Upper lobe of right lung (tissue), 1 donor: ENCODE results near the gene PPP4R3B. TPM values are rescaled to one million over a fixed set of nuclear protein-coding genes. Genes with fewer than 3 reads are reported as not detected.

Experiments
- ATAC-seq: fragments of 200-7000 bp; cut with Tn5 transposase; one replicate; pipeline ENCODE4 v1.9.1; 2020; ENCODE audit warnings: mild to moderate bottlenecking, moderate library complexity
- DNase-seq: peaks from one replicate; pipeline ENCODE4 v3.0.0-alpha.2; 2020
- H3K27ac ChIP-seq: fragments of 200-600 bp; one replicate; pipeline ENCODE4 v1.8.0; 2022
- H3K27me3 ChIP-seq: fragments of 200-600 bp; one replicate; pipeline ENCODE4 v1.8.0; 2022; ENCODE audit warnings: mild to moderate bottlenecking
- H3K36me3 ChIP-seq: fragments of 200-600 bp; one replicate; pipeline ENCODE4 v1.8.0; 2022
- H3K4me1 ChIP-seq: fragments of 200-600 bp; one replicate; pipeline ENCODE4 v1.8.0; 2022
- H3K4me3 ChIP-seq: fragments of 200-600 bp; one replicate; pipeline ENCODE4 v1.8.0; 2022; ENCODE audit warnings: mild to moderate bottlenecking
- H3K9me3 ChIP-seq: fragments of 200-600 bp; one replicate; pipeline ENCODE4 v1.8.0; 2022
- intact Hi-C: fragments of 100-400 bp; cut with DNase I; formaldehyde crosslinking; loops from one replicate; pipeline ENCODE4 v1.11.0; 2022
- total RNA-seq: library from RNA; stranded (reverse); fragmentation: NEBNext Ultra II Directional; extraction: Animal tissue kit (Norgen Biotek cat#: 25700); gene quantifications from one replicate; pipeline ENCODE4 v1.2.1, GENCODE V29; 2021
- TF ChIP-seq, protein P1 (sequence below): fragments of 200-600 bp; IDR thresholded peaks from one replicate; pipeline ENCODE4 v1.8.0; 2022; ENCODE audit warnings: antibody characterized with exemption
- donor health status: DM: no; HTN: yes; CAD: no; lungs with severe emphysema.

Gene PPP4R3B
- total RNA-seq, 1 donor from 2014 or later = 65.5 TPM

DNA sequence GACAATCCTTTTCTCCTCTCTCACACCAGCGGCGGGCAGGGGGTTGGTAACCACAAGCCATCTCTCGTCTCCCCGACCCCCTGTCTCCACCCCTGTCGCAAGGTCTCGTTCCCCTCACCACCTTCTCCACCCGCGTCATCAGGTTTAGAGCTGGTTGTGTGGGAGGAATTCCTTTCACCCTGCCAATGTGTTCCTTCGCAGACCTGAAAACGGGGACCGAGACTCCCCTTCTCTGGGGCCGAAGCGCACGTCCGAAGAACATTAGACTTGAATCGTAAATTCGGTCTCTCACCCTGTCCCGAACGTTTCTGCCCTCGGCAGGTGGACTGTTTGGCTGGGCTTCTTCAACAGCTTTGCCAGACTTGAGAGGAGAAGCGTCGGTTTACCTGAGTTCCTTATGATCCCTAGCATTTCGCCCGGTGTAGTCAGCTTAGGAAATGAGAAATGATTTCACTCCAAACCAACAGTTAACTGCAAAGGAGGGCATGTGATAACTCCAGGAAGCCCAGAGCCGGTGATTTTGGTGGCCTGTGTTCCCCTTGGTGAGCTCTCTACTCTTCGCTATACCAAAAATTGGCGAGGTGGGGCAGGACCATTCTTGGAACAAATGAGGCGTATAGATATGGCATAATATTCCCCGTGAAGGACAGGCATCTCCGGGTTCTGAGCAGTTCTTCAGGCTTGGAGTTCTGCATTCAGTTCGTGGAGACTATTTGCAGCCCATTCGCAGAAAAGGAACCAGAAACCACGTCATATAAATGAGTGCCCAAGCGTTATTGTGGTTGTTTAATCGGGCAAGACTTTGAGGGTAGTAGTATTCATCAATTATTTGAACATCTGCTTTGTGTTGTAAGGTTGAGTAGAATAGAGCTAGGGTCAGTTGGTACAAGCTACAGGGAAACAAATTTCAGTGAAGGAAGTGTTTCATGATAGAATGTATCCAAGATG lies 97.2 kb downstream of the PPP4R3B start:
- Histone ChIP-seq H3K4me1 (peaks cover 6% of the 10 kb centered on the region), H3K36me3 (peaks cover 20% of the 10 kb centered on the region), H3K4me3 (peak overlapping the region; percentile 70), H3K9me3 (no peaks in the 10 kb centered on the region), H3K27ac (peak overlapping the region; percentile 94), H3K27me3 (no peaks in the 10 kb centered on the region)
- TF ChIP-seq, protein P1, sequence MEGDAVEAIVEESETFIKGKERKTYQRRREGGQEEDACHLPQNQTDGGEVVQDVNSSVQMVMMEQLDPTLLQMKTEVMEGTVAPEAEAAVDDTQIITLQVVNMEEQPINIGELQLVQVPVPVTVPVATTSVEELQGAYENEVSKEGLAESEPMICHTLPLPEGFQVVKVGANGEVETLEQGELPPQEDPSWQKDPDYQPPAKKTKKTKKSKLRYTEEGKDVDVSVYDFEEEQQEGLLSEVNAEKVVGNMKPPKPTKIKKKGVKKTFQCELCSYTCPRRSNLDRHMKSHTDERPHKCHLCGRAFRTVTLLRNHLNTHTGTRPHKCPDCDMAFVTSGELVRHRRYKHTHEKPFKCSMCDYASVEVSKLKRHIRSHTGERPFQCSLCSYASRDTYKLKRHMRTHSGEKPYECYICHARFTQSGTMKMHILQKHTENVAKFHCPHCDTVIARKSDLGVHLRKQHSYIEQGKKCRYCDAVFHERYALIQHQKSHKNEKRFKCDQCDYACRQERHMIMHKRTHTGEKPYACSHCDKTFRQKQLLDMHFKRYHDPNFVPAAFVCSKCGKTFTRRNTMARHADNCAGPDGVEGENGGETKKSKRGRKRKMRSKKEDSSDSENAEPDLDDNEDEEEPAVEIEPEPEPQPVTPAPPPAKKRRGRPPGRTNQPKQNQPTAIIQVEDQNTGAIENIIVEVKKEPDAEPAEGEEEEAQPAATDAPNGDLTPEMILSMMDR = no peak
- intact Hi-C loops = no loop called here
- DNase-seq (peak; percentile 65), ATAC-seq (peak; percentile 13)

DNA sequence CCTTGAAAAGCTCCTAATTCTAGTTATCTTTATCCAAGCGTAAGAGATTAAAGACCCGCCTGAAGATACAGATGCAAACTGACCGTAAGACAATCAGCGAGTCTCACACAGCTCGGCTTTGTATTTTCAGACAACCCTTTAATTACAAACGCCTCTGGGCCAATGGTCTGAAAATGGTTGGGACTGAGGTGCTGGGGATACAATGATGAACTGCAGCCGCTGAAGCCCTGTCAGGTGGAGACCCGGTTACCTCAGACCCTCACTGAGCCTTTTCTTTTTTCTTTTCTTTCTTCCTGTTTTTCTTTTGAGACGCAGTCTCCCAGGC lies 98.6 kb downstream of the PPP4R3B start:
- no peak for ATAC-seq
- peaks cover 6% of the 10 kb centered on the region for H3K36me3 ChIP-seq
- TF ChIP-seq, protein P1 = no peak
- intact Hi-C loops = no loop called here
- peak overlapping the region; percentile 94 for H3K27ac ChIP-seq
- no peaks in the 10 kb centered on the region for H3K27me3 ChIP-seq
- H3K4me3 ChIP-seq = peak overlapping the region; percentile 70
- peaks cover 6% of the 10 kb centered on the region for H3K4me1 ChIP-seq
- no peaks in the 10 kb centered on the region for H3K9me3 ChIP-seq
- DNase-seq = no peak

DNA sequence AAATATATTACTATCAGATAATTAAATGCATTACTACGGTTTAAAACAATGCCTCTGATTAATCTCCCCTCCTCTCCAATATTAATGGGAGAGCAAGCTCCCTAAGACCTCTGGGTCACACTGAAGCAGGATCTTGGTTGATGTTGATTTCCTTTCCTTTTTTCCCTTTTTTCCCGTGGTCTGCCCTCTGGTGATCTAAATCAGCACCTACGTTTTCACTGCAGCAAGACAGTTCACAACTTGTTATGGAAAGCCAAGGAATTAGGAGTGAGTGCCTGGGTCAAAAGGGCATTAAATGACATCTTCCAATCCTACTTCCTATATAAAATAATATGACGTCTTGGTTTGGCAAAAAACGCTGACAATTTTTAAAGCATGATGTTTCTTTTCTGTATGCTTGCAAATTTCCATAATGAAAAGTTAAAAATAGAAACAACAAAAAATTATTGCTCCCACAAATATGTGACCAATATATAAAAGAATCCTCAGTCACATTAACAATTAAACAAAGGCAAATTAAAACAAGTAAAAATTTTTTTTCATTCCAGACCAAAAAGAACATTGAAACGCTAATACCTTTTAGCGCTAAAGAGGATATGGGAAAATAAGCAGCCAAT lies 105.8 kb downstream of the PPP4R3B start:
- Histone ChIP-seq H3K9me3 (no peaks in the 10 kb centered on the region), H3K4me1 (no peaks in the 10 kb centered on the region), H3K36me3 (no peaks in the 10 kb centered on the region), H3K27me3 (no peaks in the 10 kb centered on the region), H3K4me3 (no peak overlapping the region), H3K27ac (no peak overlapping the region)
- DNase-seq (no peak), ATAC-seq (peak; percentile 39)
- intact Hi-C loops = no loop called here
- TF ChIP-seq, protein P1 = peak; percentile 29

DNA sequence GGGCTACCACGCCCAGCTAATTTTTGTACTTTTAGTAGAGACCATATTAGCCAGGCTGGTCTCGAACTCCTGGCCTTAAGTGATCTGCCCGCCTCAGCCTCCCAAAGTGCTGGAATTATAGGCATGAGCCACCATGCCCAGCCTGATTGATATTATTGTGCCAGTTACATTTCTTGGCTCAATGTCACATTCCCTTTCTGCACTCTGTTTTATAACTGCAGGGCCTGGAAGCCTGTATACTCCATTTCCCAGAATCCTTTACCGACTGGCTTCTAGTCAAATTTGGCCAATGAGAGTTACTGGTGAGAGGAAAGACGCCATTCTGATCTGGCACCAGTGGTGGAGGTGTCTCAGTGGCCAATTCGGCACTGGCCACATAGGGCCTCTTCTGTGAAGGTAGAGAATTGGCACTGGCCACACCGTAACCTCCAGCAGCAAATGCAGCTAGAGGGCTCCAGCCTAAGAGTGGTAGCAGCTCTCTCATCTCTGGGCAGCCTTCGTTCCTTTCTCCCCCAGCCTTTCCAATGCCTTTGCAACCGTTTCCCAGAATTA lies 114.8 kb downstream of the PPP4R3B start:
- TF ChIP-seq, protein P1 = no peak
- H3K4me1 ChIP-seq = no peaks in the 10 kb centered on the region
- ATAC-seq = no peak

DNA sequence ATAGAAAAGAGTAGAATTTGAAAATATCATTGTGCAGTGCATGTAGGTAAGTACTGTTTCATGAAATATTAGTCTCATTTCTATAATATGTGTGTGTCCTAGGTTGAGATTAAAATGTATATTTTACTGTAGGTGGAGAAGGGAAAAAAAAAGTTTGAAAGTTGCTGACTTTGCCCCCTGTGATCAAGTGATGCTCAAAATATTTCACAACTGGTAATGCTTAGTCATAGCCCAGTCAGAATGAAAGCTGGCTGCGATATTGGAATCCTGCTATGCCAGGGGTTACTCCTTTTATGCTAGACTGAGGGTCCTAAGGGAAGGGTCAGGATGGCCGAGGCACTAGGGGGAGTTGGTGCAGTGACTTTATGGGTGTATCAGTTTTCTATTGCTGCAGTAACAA lies 117.4 kb downstream of the PPP4R3B start:
- Histone ChIP-seq H3K4me3 (no peak overlapping the region), H3K27ac (no peak overlapping the region), H3K36me3 (no peaks in the 10 kb centered on the region), H3K4me1 (no peaks in the 10 kb centered on the region), H3K27me3 (no peaks in the 10 kb centered on the region), H3K9me3 (no peaks in the 10 kb centered on the region)
- no peak for DNase-seq
- intact Hi-C loops = no loop called here
- TF ChIP-seq, protein P1 = no peak
- ATAC-seq = peak; percentile 21

More for the DNA sequence above, 114.8 kb downstream of the PPP4R3B start:
- intact Hi-C loops = no loop called here
- Histone ChIP-seq H3K9me3 (no peaks in the 10 kb centered on the region), H3K4me3 (no peak overlapping the region), H3K36me3 (no peaks in the 10 kb centered on the region), H3K27me3 (no peaks in the 10 kb centered on the region), H3K27ac (no peak overlapping the region)
- no peak for DNase-seq
